Erythroblast (primary cell): ENCODE measurements around the gene LARGE1.

Experiments
- GATA1 ChIP-seq: IDR thresholded peaks from 2 replicates; pipeline ENCODE4 v1.6.1; 2011; ENCODE audit warnings: low read depth, mild to moderate bottlenecking, control low read depth, low read length, moderate library complexity
- POLR2A ChIP-seq: IDR thresholded peaks from 2 replicates; pipeline ENCODE4 v1.6.1; 2011; ENCODE audit warnings: mild to moderate bottlenecking, low read length

GRCh38 chr22:33639588-33640254 lies 280.6 kb downstream of the LARGE1 start:
- TF ChIP-seq POLR2A (no peak), GATA1 (no peak)
